ENCODE measurements around the gene TSPAN15.

DNA sequence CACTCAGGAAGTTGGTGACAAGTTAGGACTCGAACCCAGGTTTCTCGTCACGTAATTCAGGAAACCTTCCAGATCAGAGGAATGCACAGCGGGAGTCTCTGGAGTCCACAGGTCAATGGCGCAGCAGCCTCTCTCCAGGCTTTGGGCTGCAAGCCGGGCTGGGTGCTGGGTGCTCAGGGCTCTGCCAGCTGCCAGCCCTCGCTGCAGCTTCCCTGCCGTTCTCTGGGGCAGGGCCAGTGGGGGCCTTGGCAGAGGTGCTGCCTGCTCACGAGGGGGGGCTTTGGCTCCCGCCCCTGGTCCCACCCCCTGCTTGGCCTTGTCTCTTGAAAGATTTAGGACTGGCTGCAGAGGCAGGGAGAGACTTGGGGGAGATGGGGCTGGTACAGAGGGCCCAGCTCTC lies 34.6 kb upstream of the TSPAN15 start, which contains the start of gene TACR2:
- TF ChIP-seq EZH2 (IDR thresholded peaks at IDR 0.05; ENCODE audit: low read depth, unreplicated experiment) (no peak), POLR2AphosphoS5 (IDR thresholded peaks at IDR 0.05; ENCODE audit: low read depth) (no peak), ZNF114 (CRISPR knock-in tag; IDR thresholded peaks at IDR 0.05) (no peak), EZH2phosphoT487 (IDR thresholded peaks at IDR 0.05; ENCODE audit: unreplicated experiment) (no peak), REST (IDR thresholded peaks at IDR 0.05; ENCODE audit: unreplicated experiment) (no peak), CREB1 (CRISPR knock-in tag; IDR thresholded peaks at IDR 0.05; ENCODE audit: low read depth) (no peak), ZNF331 (CRISPR knock-in tag; IDR thresholded peaks at IDR 0.05; ENCODE audit: low read depth) (no peak), JUNB (IDR thresholded peaks at IDR 0.05; ENCODE audit: unreplicated experiment) (no peak)
- TF ChIP-seq, protein P1, sequence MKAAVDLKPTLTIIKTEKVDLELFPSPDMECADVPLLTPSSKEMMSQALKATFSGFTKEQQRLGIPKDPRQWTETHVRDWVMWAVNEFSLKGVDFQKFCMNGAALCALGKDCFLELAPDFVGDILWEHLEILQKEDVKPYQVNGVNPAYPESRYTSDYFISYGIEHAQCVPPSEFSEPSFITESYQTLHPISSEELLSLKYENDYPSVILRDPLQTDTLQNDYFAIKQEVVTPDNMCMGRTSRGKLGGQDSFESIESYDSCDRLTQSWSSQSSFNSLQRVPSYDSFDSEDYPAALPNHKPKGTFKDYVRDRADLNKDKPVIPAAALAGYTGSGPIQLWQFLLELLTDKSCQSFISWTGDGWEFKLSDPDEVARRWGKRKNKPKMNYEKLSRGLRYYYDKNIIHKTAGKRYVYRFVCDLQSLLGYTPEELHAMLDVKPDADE (IDR thresholded peaks at IDR 0.05), result no peak
- TF ChIP-seq, protein P2, sequence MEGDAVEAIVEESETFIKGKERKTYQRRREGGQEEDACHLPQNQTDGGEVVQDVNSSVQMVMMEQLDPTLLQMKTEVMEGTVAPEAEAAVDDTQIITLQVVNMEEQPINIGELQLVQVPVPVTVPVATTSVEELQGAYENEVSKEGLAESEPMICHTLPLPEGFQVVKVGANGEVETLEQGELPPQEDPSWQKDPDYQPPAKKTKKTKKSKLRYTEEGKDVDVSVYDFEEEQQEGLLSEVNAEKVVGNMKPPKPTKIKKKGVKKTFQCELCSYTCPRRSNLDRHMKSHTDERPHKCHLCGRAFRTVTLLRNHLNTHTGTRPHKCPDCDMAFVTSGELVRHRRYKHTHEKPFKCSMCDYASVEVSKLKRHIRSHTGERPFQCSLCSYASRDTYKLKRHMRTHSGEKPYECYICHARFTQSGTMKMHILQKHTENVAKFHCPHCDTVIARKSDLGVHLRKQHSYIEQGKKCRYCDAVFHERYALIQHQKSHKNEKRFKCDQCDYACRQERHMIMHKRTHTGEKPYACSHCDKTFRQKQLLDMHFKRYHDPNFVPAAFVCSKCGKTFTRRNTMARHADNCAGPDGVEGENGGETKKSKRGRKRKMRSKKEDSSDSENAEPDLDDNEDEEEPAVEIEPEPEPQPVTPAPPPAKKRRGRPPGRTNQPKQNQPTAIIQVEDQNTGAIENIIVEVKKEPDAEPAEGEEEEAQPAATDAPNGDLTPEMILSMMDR (conservative IDR thresholded peaks at IDR 0.05; ENCODE audit: low read depth in 2 of 2), result no peak

Measured in GM23338 (cell line).